Heart right ventricle (tissue), 16 donors: Measurements from ENCODE around the gene ZNF319. TPM values are rescaled to one million over a fixed set of nuclear protein-coding genes. Genes with fewer than 3 reads are reported as not detected.

Source experiments
- ATAC-seq, 8 donors: fragments of 200-7000 bp; cut with Tn5 transposase; one replicate each; pipeline ENCODE4 v1.9.1; 2020; ENCODE audit warnings: mild to moderate bottlenecking in 8 of 8, moderate library complexity in 8 of 8, moderate number of reproducible peaks in 1 of 8
- DNase-seq, 2 donors: peaks; one replicate each; pipeline ENCODE4 v3.0.0-alpha.2; 2020
- H3K27ac ChIP-seq, 10 donors: fragments of 200-600 bp; sonication (generic) in 2 of 10; one replicate each; pipeline versions ENCODE4 v1.5.0 to v1.8.0; 2020 to 2022; ENCODE audit warnings: mild to moderate bottlenecking in 3 of 10
- H3K27me3 ChIP-seq, 7 donors: fragments of 200-600 bp; one replicate each; pipeline ENCODE4 v1.8.0; 2021 to 2022; ENCODE audit warnings: mild to moderate bottlenecking in 2 of 7
- H3K36me3 ChIP-seq, 9 donors: fragments of 200-600 bp; sonication (generic) in 1 of 9; one replicate each; pipeline versions ENCODE4 v1.5.0 to v1.8.0; 2020 to 2022; ENCODE audit warnings: mild to moderate bottlenecking in 2 of 9
- H3K4me1 ChIP-seq, 9 donors: fragments of 200-600 bp; sonication (generic) in 1 of 9; one replicate each; pipeline versions ENCODE4 v1.5.0 to v1.8.0; 2020 to 2022; ENCODE audit warnings: mild to moderate bottlenecking in 4 of 9
- H3K4me3 ChIP-seq, 10 donors: fragments of 200-600 bp; sonication (generic) in 2 of 10; one replicate each; pipeline versions ENCODE4 v1.5.0 to v1.8.0; 2020 to 2022; ENCODE audit warnings: mild to moderate bottlenecking in 7 of 10, moderate library complexity in 2 of 10
- H3K9me3 ChIP-seq, 11 donors: fragments of 200-600 bp in 10 of 11; sonication (generic) in 2 of 11; one replicate each; pipeline versions ENCODE4 v1.5.0 to v1.8.0; 2013 to 2022; ENCODE audit warnings: mild to moderate bottlenecking in 2 of 11, control low read depth in 1 of 11, moderate library complexity in 1 of 11
- WGBS, 2 donors: extraction: QIAGEN DNeasy Blood & Tissue Kit; methylation state at CpG; one replicate each; pipeline ENCODE4 v1.1.7; 2013; ENCODE audit warnings: inconsistent platforms in 1 of 2; 5-methylcytosine and 5-hydroxymethylcytosine counted together
- intact Hi-C, 10 donors: fragments of 100-400 bp; cut with DNase I; formaldehyde crosslinking; loops; one replicate each; pipeline versions ENCODE4 v1.11.1 to v1.14.2; 2022
- polyA plus RNA-seq, 2 donors: library from polyadenylated mRNA; stranded (reverse); fragments of 200-250 nt; gene quantifications; one replicate each; pipeline ENCODE4 v1.2.3, GENCODE V29; 2013
- total RNA-seq, 10 donors: library from RNA; stranded (reverse); fragmentation: NEBNext Ultra II Directional in 3 of 10; extraction: Animal tissue kit (Norgen Biotek cat#: 25700) in 3 of 10; gene quantifications; one replicate each; pipeline versions ENCODE4 v1.2.1 to v1.2.4, GENCODE V29; 2021 to 2023
- TF ChIP-seq, protein P1 (sequence below), 9 donors: fragments of 200-600 bp; sonication (generic) in 2 of 9; IDR thresholded peaks; one replicate each; pipeline versions ENCODE4 v1.5.0 to v1.8.0; 2021 to 2022; ENCODE audit warnings: antibody characterized with exemption in 9 of 9, mild to moderate bottlenecking in 5 of 9, moderate library complexity in 1 of 9
- donor health status: Arrhythmogenic right ventricular cardiomyopathy.
- donor health status: ischemic (EF 13 %, LVEDD 7.1; RV severe dilation, severe dysfunction).
- donor health status: healthy with polysubstance abuse.
- donor health status: DM: no; HTN: yes; CAD: no.
- donor health status: DM: no; HTN: no; CAD: no.
- donor health status: ischemic (EF 25% LVEDD 6.9; RV normal size, moderate dysfunction).
- donor health status: ischemic (EF 25% LVEDD 5.7; RV mildly dilated, moderate dysfunction).
- donor health status: healthy.
- donor health status: DM: yes; HTN: yes; CAD: no.
- donor health status: Ischemic cardiomyopathy.
- donor health status: ischemic (EF 35%, LVEDD 5.7; RV mildly dilated, moderate dysfunction).
- donor health status: nonischemic (EF 11% LVEDD 7.7; RV severe dilation, severe dysfunction).
- donor health status: DM: yes; HTN: yes; CAD: no.
- donor health status: PGD.
- donor health status: ischemic (EF 29% LVEDD 5.4; RV normal size, mild dysfunction).
- donor health status: nonischemic (EF 23%, LVEDD 6.1; RV moderate dilation, normal function).

Gene ZNF319
- total and polyA plus RNA-seq, 12 donors: 3.5 to 11.3 (median 7.5) TPM

DNA sequence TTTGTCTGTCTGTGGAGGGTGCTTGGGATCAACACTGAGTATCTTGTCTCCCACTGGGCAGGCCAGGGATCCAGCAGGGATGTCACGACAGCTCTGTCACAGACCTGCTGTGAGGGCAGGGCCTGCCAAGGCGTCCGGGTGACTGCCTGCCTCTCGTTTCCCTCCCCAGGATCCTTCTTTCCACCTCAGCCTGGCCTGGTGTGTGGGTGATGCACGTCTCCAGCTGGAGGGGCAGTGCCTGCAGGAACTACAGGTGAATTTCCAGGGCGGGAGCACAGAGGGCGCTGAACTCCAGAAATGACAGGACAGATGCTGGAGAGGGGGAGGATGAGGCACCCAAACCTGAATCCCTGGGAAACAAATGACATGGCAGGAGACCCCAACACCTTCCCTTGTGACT lies 18.3 kb upstream of the ZNF319 start:
- no peak overlapping the region for H3K4me3 ChIP-seq
- ATAC-seq: no peak
- peaks cover 0 to 57% (median 0%) of the 10 kb centered on the region in 9 donors for H3K36me3 ChIP-seq
- H3K27ac ChIP-seq: no peak overlapping the region
- H3K27me3 ChIP-seq: no peaks in the 10 kb centered on the region
- H3K9me3 ChIP-seq: no peaks in the 10 kb centered on the region
- WGBS, 2 donors: 73 to 88% methylated on average over 7 of the region's 7 CpGs
- intact Hi-C loops: no loop called here
- TF ChIP-seq, protein P1, sequence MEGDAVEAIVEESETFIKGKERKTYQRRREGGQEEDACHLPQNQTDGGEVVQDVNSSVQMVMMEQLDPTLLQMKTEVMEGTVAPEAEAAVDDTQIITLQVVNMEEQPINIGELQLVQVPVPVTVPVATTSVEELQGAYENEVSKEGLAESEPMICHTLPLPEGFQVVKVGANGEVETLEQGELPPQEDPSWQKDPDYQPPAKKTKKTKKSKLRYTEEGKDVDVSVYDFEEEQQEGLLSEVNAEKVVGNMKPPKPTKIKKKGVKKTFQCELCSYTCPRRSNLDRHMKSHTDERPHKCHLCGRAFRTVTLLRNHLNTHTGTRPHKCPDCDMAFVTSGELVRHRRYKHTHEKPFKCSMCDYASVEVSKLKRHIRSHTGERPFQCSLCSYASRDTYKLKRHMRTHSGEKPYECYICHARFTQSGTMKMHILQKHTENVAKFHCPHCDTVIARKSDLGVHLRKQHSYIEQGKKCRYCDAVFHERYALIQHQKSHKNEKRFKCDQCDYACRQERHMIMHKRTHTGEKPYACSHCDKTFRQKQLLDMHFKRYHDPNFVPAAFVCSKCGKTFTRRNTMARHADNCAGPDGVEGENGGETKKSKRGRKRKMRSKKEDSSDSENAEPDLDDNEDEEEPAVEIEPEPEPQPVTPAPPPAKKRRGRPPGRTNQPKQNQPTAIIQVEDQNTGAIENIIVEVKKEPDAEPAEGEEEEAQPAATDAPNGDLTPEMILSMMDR (IDR thresholded peaks at IDR 0.05): no peak
- peaks cover 11 to 41% (median 33%) of the 10 kb centered on the region in 9 donors for H3K4me1 ChIP-seq
- no peak for DNase-seq

DNA sequence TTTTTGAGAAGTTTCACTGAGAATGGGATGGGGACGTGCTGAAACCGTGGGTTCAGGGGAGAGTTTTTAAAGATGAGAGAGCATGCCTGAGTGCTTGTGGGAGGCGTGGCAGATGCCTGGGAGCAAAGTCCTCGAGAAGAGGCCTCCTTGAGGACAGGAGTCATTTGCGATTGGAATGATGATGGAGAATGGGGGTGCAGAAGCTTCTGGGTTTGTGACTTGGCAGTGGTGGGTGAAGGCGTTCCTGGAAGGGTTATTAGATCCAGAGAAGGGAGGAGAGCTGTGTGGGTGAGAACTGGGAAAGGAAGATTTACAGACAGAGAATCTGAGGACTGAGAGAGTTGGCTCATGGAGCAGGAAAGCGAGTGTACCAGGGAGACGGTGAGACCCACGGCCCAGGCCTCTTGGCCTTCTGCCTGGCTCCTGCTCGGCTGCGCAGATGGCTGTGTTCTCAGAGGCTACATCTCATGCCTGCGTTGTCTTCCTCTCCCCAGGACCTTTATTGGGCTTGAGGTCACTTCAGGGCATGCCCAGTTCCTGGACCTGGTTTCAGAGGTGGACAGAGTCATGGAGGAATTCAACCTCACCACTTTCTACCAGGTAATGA lies 16.5 kb upstream of the ZNF319 start:
- Histone ChIP-seq H3K27ac (no peak overlapping the region), H3K4me1 (peaks cover 0 to 23% (median 15%) of the 10 kb centered on the region in 9 donors), H3K36me3 (peaks cover 0 to 75% (median 0%) of the 10 kb centered on the region in 9 donors), H3K27me3 (no peaks in the 10 kb centered on the region), H3K9me3 (no peaks in the 10 kb centered on the region), H3K4me3 (no peak overlapping the region)
- DNase-seq (no peak), ATAC-seq (peak in 2 of 8 donors; percentile 34 to 41)
- intact Hi-C loops: no loop called here
- WGBS, 2 donors: 62 to 75% methylated on average over 12 of the region's 12 CpGs
- TF ChIP-seq, protein P1 (IDR thresholded peaks at IDR 0.05): no peak

DNA sequence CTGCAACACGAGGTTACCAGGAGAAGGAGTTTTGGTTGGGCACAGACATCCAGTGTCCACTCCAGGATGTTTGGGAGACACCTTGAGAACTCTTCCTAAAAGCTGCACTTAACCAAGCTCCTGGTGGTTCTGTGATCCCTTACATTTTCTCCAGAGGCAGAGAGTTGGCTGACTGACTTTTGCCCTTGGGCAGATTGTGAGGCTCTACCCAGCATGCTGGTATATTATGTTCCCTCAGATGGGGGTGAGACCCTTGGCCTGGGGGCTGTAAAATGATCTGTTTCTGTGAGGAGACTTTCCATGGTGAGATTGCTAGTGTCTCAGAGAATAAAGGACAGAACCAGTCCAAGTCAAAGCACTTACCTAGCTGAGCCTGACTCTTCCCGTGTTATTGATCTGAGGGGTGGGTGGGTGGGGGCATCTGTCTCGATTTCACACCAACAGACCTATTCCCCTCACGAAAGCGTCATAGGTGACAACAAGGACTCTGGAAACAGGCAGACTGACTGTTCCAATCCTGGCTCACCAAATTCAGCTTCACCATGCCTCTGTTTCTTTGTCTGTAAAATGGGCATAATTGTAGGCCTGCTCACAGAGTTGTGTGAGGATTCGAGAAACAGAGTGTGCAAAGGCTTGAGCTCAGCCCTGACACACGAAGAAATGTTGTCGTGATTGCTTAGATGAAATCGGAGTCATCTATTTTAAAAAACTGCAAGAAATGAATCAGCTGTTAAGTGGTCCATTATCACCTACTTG lies 12.9 kb upstream of the ZNF319 start:
- Histone ChIP-seq H3K4me1 (peaks cover 0 to 17% (median 0%) of the 10 kb centered on the region in 9 donors), H3K9me3 (no peaks in the 10 kb centered on the region), H3K36me3 (peaks cover 0 to 88% (median 8%) of the 10 kb centered on the region in 9 donors), H3K27me3 (no peaks in the 10 kb centered on the region), H3K4me3 (no peak overlapping the region), H3K27ac (no peak overlapping the region)
- 90% methylated on average over 9 of the region's 9 CpGs for WGBS, 2 donors
- TF ChIP-seq, protein P1 (IDR thresholded peaks at IDR 0.05): no peak
- ATAC-seq (no peak), DNase-seq (no peak)
- intact Hi-C loops: no loop called here

GRCh38 chr16:58012481-58012880 lies 12.0 kb upstream of the ZNF319 start:
- Histone ChIP-seq H3K9me3 (no peaks in the 10 kb centered on the region), H3K4me3 (no peak overlapping the region), H3K27ac (no peak overlapping the region), H3K36me3 (peaks cover 0 to 82% (median 8%) of the 10 kb centered on the region in 9 donors), H3K4me1 (peaks cover 0 to 17% (median 0%) of the 10 kb centered on the region in 9 donors), H3K27me3 (no peaks in the 10 kb centered on the region)
- ATAC-seq: no peak
- TF ChIP-seq, protein P1 (IDR thresholded peaks at IDR 0.05): no peak
- intact Hi-C loops: no loop called here
- WGBS, 2 donors: 73% methylated on average over 9 of the region's 9 CpGs
- no peak for DNase-seq
